ENCODE data around the gene MAN2A2.
"Not testable (repeated sequence)": the region's sequence is repeated elsewhere in the genome, so short reads cannot be mapped to it uniquely, and the experiment has no call there.

Gene MAN2A2

DNA sequence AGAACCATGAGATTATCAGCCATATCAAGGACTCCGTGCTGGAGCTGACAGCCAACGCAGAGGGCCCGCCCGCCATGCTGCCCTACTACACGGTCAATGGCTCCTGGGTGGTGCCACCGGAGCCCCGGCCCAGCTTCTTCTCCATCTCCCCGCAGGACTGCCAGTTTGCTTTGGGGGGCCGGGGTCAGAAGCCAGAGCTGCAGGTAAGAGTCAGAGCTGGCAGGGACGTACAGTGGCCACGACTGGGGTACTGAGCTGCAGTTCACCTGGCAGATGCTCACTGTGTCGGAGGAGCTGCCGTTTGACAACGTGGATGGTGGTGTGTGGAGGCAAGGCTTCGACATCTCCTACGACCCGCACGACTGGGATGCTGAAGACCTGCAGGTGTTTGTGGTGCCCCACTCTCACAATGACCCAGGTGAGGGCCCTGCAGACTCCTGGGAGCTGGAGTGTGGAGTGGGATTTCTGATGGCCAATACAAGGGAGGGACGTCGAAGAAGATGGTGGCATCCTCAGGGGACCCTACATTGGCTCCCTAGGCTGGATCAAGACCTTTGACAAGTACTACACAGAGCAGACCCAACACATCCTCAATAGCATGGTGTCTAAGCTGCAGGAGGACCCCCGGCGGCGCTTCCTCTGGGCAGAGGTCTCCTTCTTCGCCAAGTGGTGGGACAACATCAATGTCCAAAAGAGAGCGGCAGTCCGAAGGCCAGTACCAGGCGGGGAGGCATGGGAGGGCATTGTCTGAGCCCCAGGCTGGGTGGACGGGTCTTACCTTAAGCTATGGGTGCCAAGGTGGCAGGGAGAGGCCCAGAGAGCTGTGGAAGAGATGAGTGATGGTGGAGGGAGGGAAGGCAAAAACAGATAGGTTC, 2.4 kb downstream of the MAN2A2 start:
- no peak for DNase-seq

- DNase-seq, result no peak
These were observed 3.2 kb downstream of the MAN2A2 start for GRCh38 chr15:90906181-90906849.

- no peak for DNase-seq
These were observed 4.1 kb downstream of the MAN2A2 start for GRCh38 chr15:90907051-90907660.

DNA sequence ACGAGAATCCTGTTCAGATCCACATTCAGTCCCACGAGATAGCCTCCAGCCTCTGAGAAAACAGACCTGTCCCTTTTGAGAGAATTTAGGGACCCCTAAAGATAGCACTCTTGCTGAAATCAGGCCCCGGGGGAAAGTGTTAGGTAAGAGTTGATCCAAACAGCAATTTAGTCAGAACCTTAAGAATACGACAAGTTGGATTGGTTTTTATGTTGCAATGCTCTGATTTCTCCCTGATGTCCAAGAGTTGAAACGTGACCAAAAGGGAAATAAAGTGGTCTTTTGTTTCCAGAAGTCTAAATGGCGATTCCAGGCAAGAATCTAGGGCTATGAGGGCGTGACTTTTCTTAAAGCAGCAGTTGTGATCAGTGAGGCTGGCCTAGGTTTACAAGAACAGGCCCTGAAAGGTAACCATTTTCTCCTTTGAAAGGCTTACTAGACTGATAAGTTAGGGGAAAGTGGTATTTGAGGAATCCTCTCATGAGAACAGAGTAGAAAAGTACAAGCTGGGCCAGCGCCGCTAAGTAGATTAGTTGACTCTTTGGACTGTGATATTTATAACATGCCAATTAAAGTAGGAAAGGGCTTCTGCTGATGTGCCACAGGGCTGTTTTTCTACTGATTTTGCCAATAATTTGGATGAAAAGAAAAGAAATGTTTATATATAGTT, 4.9 kb downstream of the MAN2A2 start:
- no peak for DNase-seq

GRCh38 chr15:90909449-90909848, 6.3 kb downstream of the MAN2A2 start:
- not testable (repeated sequence) for DNase-seq

- no peak for DNase-seq
These were observed 6.9 kb downstream of the MAN2A2 start for GRCh38 chr15:90909976-90910375.

- DNase-seq, result no peak
These were observed 7.6 kb downstream of the MAN2A2 start for GRCh38 chr15:90910441-90911301.

DNA sequence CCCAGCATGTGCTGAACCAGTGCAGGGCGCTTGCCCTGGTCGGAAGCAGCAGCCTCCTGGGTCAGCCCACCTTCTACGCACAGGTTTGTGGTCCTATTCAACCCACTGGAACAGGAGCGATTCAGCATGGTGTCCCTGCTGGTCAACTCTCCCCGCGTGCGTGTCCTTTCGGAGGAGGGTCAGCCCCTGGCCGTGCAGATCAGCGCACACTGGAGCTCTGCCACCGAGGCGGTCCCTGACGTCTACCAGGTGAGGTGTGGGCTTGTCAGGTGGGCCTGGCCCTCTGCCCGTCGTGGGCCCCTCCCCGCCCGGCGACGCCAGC, 8.2 kb downstream of the MAN2A2 start:
- DNase-seq, result no peak

DNA sequence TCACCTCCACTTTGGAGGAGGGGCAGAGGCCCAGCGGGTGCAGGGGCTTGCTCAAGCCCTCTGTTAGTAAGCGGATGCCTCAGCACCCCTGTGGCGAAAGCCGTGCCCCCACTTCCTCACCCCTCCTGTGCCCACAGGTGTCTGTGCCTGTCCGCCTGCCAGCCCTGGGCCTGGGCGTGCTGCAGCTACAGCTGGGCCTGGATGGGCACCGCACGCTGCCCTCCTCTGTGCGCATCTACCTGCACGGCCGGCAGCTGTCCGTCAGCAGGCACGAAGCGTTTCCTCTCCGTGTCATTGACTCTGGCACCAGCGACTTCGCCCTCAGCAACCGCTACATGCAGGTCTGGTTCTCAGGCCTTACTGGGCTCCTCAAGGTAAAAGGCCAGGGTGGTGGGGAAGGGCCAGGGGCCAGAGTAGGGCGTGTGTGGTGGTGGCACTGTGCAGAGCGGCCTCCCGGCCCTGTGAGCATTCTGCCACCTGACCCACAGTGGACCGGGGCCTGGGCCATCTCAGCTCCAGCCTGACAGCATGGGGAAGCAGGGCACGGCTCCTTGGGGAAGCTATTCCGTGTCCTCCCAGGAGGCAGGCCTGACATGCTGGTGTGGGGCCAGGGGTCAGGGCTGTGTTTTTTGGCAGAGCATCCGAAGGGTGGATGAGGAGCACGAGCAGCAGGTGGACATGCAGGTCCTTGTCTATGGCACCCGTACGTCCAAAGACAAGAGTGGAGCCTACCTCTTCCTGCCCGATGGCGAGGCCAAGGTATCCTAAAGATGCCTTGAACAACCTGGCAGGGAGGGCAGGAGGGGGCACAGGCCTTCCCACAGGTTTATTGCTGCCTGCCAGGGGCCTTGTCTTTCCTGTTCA, 9.0 kb downstream of the MAN2A2 start:
- no peak for DNase-seq

DNA sequence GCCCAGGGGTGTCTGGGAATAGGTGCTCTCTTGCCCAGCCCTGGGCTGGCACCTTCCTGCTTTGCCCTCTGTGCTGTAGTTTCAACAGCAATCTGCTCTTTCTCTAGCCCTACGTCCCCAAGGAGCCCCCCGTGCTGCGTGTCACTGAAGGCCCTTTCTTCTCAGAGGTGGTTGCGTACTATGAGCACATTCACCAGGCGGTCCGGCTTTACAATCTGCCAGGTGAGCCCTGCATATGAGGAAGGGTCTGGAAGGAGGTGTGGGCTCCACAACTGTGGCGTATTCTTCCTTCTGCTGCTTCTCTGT, 9.6 kb downstream of the MAN2A2 start:
- no peak for DNase-seq

GRCh38 chr15:90913398-90913944, 10.4 kb downstream of the MAN2A2 start:
- DNase-seq, result no peak

DNA sequence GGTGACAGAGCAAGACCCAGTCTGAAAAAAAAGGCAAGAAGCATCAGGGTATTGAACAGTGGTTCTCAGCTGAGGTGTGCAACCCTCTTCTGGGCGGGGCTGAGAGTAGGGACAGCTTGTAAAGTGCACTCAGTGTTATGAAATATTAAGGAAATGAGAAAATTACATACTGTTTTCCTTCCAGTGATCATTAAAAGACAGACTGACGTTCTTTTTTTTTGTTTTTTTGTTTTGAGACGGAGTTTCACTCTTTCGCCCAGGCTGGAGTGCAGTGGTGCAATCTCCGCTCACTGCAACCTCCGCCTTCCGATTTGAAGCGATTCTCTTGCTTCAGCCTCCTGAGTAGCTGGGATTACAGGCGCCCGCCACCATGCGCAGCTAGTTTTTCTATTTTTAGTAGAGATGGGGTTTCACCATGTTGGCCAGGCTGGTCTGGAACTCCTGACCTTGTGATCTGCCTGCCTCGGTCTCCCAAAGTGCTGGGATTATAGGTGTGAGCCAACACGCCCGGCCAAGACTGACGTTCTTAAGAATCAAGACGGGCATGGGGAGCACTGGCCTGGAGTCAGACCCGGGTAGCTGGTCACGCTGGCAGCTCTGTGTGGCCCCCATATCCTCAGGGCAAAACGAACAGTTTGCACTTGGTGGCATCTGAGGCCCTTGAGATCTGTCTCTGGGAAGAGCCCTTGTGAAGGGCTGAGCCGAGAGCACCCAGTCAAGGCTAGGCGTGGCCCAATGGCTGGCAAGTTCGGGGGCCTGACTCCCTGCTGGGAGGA, 11.4 kb downstream of the MAN2A2 start:
- no peak for DNase-seq

GRCh38 chr15:90915216-90915807, 12.2 kb downstream of the MAN2A2 start:
- DNase-seq, result no peak

DNA sequence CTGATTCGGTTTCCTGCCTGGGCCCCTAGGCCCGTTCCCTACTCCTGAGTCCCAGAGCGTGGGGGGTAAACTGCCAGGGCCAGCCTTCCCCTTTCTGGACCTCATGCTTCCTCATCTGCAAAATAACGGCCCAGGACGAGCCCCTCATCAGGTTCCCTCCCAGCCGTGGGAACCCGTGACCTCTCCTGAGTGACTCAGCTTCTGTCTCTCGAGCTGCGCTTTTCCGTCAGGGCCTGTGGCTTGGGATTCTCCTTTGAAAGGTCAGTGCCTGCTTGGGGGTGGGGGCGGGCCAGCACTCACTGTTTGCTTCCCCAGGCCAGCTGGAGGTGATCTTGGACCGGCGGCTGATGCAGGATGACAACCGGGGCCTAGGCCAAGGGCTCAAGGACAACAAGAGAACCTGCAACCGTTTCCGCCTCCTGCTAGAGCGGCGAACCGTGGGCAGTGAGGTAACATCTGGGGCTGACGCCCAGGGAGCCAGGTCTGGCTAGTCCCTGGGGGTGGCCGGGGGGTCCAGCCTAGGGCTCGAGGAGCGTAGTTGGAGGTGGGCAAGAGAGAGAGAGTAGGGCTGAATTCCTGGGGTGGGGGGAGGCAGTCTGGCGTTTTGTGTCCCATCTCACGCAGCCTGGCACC, 12.8 kb downstream of the MAN2A2 start:
- peak in 1 of 2 donors; percentile 73 for DNase-seq

- DNase-seq, result no peak
These were observed 13.4 kb downstream of the MAN2A2 start for GRCh38 chr15:90916461-90916860.

- DNase-seq, result no peak
These were observed 14.5 kb downstream of the MAN2A2 start for GRCh38 chr15:90917569-90917968.

- no peak for DNase-seq
These were observed 15.1 kb downstream of the MAN2A2 start for GRCh38 chr15:90918034-90918788.

DNA sequence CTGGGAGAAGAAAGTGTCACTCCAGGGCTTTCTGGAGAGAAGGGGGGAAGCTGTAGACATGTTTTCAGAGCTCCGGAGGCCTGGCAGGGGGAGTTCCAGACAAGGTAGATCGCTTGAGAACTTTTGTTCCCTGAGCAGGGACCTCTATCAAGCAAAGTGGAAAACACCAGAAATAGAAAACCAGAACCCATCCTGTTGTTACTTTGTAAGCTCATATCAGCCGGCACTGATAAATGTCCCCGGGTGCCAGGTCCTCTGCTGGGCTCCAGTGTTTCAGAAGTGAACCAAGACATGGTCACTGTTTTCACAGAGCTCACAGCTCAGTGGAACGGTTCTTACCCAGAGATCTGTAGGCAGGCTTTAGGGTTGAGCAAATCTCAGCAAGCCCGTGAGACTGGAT, 15.7 kb downstream of the MAN2A2 start:
- DNase-seq, result no peak

DNA sequence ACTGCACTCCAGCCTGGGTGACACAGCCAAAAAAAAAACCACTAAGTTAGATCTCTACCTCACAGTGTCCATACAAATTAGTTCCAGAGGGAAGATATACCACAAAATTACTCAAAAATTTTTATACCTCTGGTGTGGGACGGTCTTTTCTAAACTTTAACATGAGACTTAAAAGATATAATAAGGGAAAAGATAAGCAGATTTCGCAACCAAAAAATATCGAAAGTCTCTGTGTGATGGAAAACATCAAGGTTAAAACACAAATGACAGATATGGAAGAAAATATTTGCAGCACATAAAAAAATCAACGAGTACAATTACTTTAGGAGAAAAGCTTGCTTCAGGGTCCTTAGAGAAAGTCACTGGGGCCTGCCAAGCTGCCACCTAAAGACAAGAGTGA, 18.8 kb downstream of the MAN2A2 start:
- DNase-seq, result no peak

Data from CD4-positive, alpha-beta T cell treated with Interleukin-4 for 1 hour (primary cell).